NT2/D1 (cell line): ENCODE data around the gene MFSD6.

Experiments
- SUZ12 ChIP-seq: IDR thresholded peaks from 2 replicates; pipeline ENCODE4 v1.6.1; 2011; ENCODE audit not compliant: insufficient read length, insufficient read depth; ENCODE audit errors: extremely low read depth
- YY1 ChIP-seq: IDR thresholded peaks from 2 replicates; pipeline ENCODE4 v1.6.1; 2011; ENCODE audit not compliant: insufficient read length, insufficient read depth
- ZNF274 ChIP-seq: IDR thresholded peaks from 2 replicates; pipeline ENCODE4 v1.6.1; 2011; ENCODE audit warnings: mild to moderate bottlenecking, low read depth, low read length

DNA sequence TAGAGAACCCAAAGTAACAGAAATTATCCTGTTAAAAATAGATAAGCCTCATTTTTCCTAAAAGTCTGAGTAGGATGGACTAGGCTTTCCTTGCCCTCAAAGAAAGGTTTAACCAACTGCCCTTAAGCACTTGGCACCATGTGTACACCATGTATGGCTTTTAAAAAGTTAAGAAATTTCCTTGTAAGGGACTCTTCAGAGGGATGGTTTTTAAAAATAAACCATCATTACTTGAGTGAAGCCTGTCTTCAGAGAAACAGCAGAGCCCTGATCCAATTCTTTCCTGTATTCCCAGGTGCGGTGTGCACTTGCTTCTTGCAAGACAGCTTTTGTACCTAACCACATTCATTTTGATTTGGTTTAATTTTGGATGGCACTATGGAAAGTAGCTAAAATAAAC lies 127.4 kb downstream of the MFSD6 start:
- TF ChIP-seq YY1 (no peak), SUZ12 (no peak), ZNF274 (no peak)
